ENCODE data around the gene MCU. TPM values are rescaled to one million over a fixed set of nuclear protein-coding genes. Genes with fewer than 3 reads are reported as not detected.

The MCU gene
- total and polyA plus RNA-seq, 2 of the 8 experiments (the other 6 are each of a cell fraction or from before 2014, with no cell fraction given): 51.6 to 62.2 TPM

DNA sequence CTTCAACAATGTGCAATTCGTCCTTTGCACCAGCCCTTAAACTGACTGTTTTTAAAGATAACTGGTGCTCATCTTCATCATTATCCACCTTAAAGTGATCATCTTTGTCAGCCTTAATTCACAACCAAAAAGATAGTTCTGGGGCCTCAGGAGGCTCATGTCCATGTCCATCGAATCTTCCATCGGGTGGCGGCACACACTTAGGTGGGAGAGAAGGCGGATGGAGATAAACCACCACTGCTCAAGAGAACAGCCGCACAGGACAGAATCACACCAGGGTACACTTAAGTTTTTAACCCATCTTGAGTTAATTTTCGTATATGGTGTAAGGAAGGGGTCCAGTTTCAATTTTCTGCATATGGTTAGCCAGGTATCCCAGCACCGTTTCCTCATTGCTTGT lies 226.4 kb downstream of the MCU start:
- no peak for DNase-seq (ENCODE audit: low read depth in 1 of 2, low spot score in 2 of 2)
- H3K4me1 ChIP-seq (replicated peaks in 1 of 4; ENCODE audit: control insufficient read depth in 3 of 4, insufficient read depth in 4 of 4, low read length in 3 of 4): peaks cover 0 to under 1% (median 0%) of the 10 kb centered on the region in 4 experiments; a peak in 1 of 7 replicates

More for the DNA sequence above, 226.4 kb downstream of the MCU start:
- Histone ChIP-seq H3K9me3 (ENCODE audit: insufficient read depth in 2 of 2, low read depth in 1 of 2, low read length in 1 of 2) (peaks cover 2 to 3% of the 10 kb centered on the region in 2 experiments; a peak in 2 of 4 replicates), H3K27ac (ENCODE audit: low read depth, low read length) (no peak overlapping the region), H2BK20ac (ENCODE audit: low read length) (no peak overlapping the region), H4K8ac (ENCODE audit: extremely low read depth, insufficient read depth, low read length) (no peak overlapping the region), H3K14ac (ENCODE audit: insufficient read length) (no peak overlapping the region), H2BK120ac (replicated peaks; ENCODE audit: low read depth, low read length) (no peak overlapping the region), H2AFZ (ENCODE audit: low read length) (no peak overlapping the region), H3K4ac (replicated peaks; ENCODE audit: insufficient read length, low read depth, low read length) (no peak overlapping the region), H4K20me1 (replicated peaks in 1 of 2; ENCODE audit: control insufficient read depth in 1 of 2, insufficient read depth in 2 of 2, low read length in 2 of 2) (no peaks in the 10 kb centered on the region), H3K9ac (replicated peaks in 1 of 4; ENCODE audit: extremely low read depth in 1 of 4, low read depth in 3 of 4, low read length in 3 of 4) (no peak overlapping the region), H3K4me3 (ENCODE audit: extremely low read depth in 1 of 4, insufficient read depth in 2 of 4, low read depth in 3 of 4, low read length in 4 of 4) (no peak overlapping the region), H3K79me2 (ENCODE audit: control insufficient read depth in 1 of 2, insufficient read depth in 2 of 2, low read length in 2 of 2) (no peaks in the 10 kb centered on the region), H3K56ac (replicated peaks; ENCODE audit: insufficient read length, low read depth, low read length) (no peak overlapping the region), H4K91ac (replicated peaks; ENCODE audit: insufficient read length, low read length) (no peak overlapping the region), H3K23ac (ENCODE audit: insufficient read length) (no peak overlapping the region), H3K79me1 (ENCODE audit: low read depth, low read length) (no peaks in the 10 kb centered on the region), H3K4me2 (ENCODE audit: insufficient read depth in 1 of 2, low read depth in 2 of 2, low read length in 2 of 2) (no peak overlapping the region), H2AK5ac (ENCODE audit: low read depth, low read length) (no peak overlapping the region), H2BK5ac (ENCODE audit: low read depth, low read length) (no peak overlapping the region), H2BK15ac (ENCODE audit: low read length) (no peak overlapping the region), H4K5ac (ENCODE audit: insufficient read length, low read depth, low read length) (no peak overlapping the region), H3K18ac (ENCODE audit: extremely low read depth, low read length) (no peak overlapping the region), H3K36me3 (ENCODE audit: control insufficient read depth in 2 of 4, insufficient read depth in 4 of 4, low read length in 3 of 4) (no peaks in the 10 kb centered on the region), H2BK12ac (ENCODE audit: low read depth, low read length) (no peak overlapping the region), H3K23me2 (ENCODE audit: low read depth, low read length) (no peaks in the 10 kb centered on the region), H3K27me3 (replicated peaks in 1 of 4; ENCODE audit: control insufficient read depth in 3 of 4, extremely low read depth in 1 of 4, insufficient read depth in 3 of 4, low read length in 3 of 4) (no peaks in the 10 kb centered on the region)
- FAIRE-seq: no peak
- ChIA-PET CTCF (ENCODE audit: partially characterized antibody) (no interaction called here), POLR2A (ENCODE audit: partially characterized antibody) (no interaction called here)
- WGBS, 2 experiments (ENCODE audit: extremely low coverage in 1 of 2, insufficient coverage in 1 of 2, insufficient read length in 1 of 2, insufficient replicate concordance in 2 of 2, low coverage in 1 of 2, low lambda C conversion rate in 2 of 2, missing lambda C conversion rate in 1 of 2): 93% methylated on average over 8 of the region's 8 CpGs; no CpG with 5 or more reads in 1 of the 2 experiments
- TF ChIP-seq RXRA (IDR thresholded peaks at IDR 0.05; ENCODE audit: insufficient read depth, low read depth, low read length) (no peak), CTCF (IDR thresholded peaks at IDR 0.05; ENCODE audit: control extremely low read depth in 1 of 3, insufficient read depth in 1 of 3, low read depth in 1 of 3, low read length in 3 of 3) (peak in 1 of 3 experiments; percentile 8; a peak in 1 of 4 replicates), RAD21 (IDR thresholded peaks at IDR 0.05 in 1 of 2, conservative IDR thresholded peaks at IDR 0.05 in 1 of 2; ENCODE audit: low read depth in 2 of 2, low read length in 2 of 2) (peak; percentile 44 to 58)
